ENCODE data around the gene SNX9. TPM values are rescaled to one million over a fixed set of nuclear protein-coding genes. Genes with fewer than 3 reads are reported as not detected.
A peak's percentile ranks its signal among the peaks of the same experiment; 100 is the strongest.

The SNX9 gene
- total RNA-seq, 1 experiment from 2014 or later: 11.1 TPM

- no peak for DNase-seq (ENCODE audit: low spot score)
These were observed 18.4 kb upstream of the SNX9 start for GRCh38 chr6:157804448-157805327.

GRCh38 chr6:157806131-157806855 lies 16.8 kb upstream of the SNX9 start:
- no peak for DNase-seq (ENCODE audit: low spot score)

- no peak for DNase-seq (ENCODE audit: low spot score)
These were observed 16.2 kb upstream of the SNX9 start for GRCh38 chr6:157806856-157807215.

GRCh38 chr6:157808405-157808950 lies 14.6 kb upstream of the SNX9 start:
- DNase-seq (ENCODE audit: low spot score): no peak

- no peak for DNase-seq (ENCODE audit: low spot score)
These were observed 13.4 kb upstream of the SNX9 start for GRCh38 chr6:157809613-157810012.

- no peak for DNase-seq (ENCODE audit: low spot score)
These were observed 11.9 kb upstream of the SNX9 start for GRCh38 chr6:157811137-157811475.

- no peak for DNase-seq (ENCODE audit: low spot score)
These were observed 11.4 kb upstream of the SNX9 start for GRCh38 chr6:157811476-157812173.

- DNase-seq (ENCODE audit: low spot score): no peak
These were observed 10.4 kb upstream of the SNX9 start for GRCh38 chr6:157812425-157813171.

- DNase-seq (ENCODE audit: low spot score): no peak
These were observed 9.9 kb upstream of the SNX9 start for GRCh38 chr6:157813191-157813590.

- DNase-seq (ENCODE audit: low spot score): no peak
These were observed 9.1 kb upstream of the SNX9 start for GRCh38 chr6:157813750-157814455.

GRCh38 chr6:157814883-157815282 lies 8.2 kb upstream of the SNX9 start:
- DNase-seq (ENCODE audit: low spot score): no peak

GRCh38 chr6:157821342-157822033 lies 1.6 kb upstream of the SNX9 start:
- DNase-seq (ENCODE audit: low spot score): no peak

GRCh38 chr6:157822245-157823000 lies 623 bp upstream of the SNX9 start:
- no peak for DNase-seq (ENCODE audit: low spot score)

- peak; percentile 48 for DNase-seq (ENCODE audit: low spot score)
These were observed 703 bp downstream of the SNX9 start for GRCh38 chr6:157823528-157824370.

GRCh38 chr6:157825243-157825904 lies 2.3 kb downstream of the SNX9 start:
- DNase-seq (ENCODE audit: low spot score): no peak

- no peak for DNase-seq (ENCODE audit: low spot score)
These were observed 7.4 kb downstream of the SNX9 start for GRCh38 chr6:157830354-157831017.

- DNase-seq (ENCODE audit: low spot score): no peak
These were observed 7.9 kb downstream of the SNX9 start for GRCh38 chr6:157831018-157831369.

All from HT-29 (cell line).